ENCODE results near the gene ARHGAP24. TPM values are rescaled to one million over a fixed set of nuclear protein-coding genes. Genes with fewer than 3 reads are reported as not detected.

Gene ARHGAP24
- total and polyA plus RNA-seq, 2 experiments from 2014 or later, result 0.21 to 0.36 TPM

GRCh38 chr4:85854546-85854945 is 379.6 kb downstream of the ARHGAP24 start:
- Histone ChIP-seq H2AFZ (no peak overlapping the region), H3K27ac (ENCODE audit: low read depth) (no peak overlapping the region), H3F3A (replicated peaks; ENCODE audit: low read depth) (no peaks in the 10 kb centered on the region), H3K79me2 (replicated peaks; ENCODE audit: insufficient read depth) (no peaks in the 10 kb centered on the region), H3K4me3 (no peak overlapping the region), H3K4me2 (no peak overlapping the region), H3K9me2 (ENCODE audit: insufficient read depth) (no peaks in the 10 kb centered on the region), H3K4me1 (ENCODE audit: insufficient read depth) (no peaks in the 10 kb centered on the region), H3K36me3 (ENCODE audit: insufficient read depth) (no peaks in the 10 kb centered on the region), H3K27me3 (ENCODE audit: insufficient read depth) (no peaks in the 10 kb centered on the region), H4K20me1 (replicated peaks; ENCODE audit: insufficient read depth) (no peaks in the 10 kb centered on the region)
- ATAC-seq, result no peak
- Mint-ChIP-seq H3K27me3 (ENCODE audit: insufficient read depth, low read depth, poor library complexity) (peaks cover 2% of the 10 kb centered on the region), H3K4me1 (peaks cover 7% of the 10 kb centered on the region; the same call in 2 of the 3 replicates), H3K36me3 (ENCODE audit: low read depth) (no peaks in the 10 kb centered on the region), H3K27ac (no peak overlapping the region), H3K4me3 (no peak overlapping the region), H3K9me3 (peaks cover 4% of the 10 kb centered on the region; the same call in 2 of the 3 replicates)
- TF ChIP-seq CTCF (conservative IDR thresholded peaks at IDR 0.05; ENCODE audit: low read depth in 2 of 2) (no peak), NANOG (IDR thresholded peaks at IDR 0.05; ENCODE audit: borderline replicate concordance) (no peak), ZNF331 (CRISPR knock-in tag; IDR thresholded peaks at IDR 0.05; ENCODE audit: low read depth) (no peak), POLR2AphosphoS5 (IDR thresholded peaks at IDR 0.05; ENCODE audit: low read depth) (no peak), REST (IDR thresholded peaks at IDR 0.05; ENCODE audit: unreplicated experiment) (no peak), ZNF114 (CRISPR knock-in tag; IDR thresholded peaks at IDR 0.05) (no peak), EZH2phosphoT487 (IDR thresholded peaks at IDR 0.05; ENCODE audit: unreplicated experiment) (no peak), ZNF462 (CRISPR knock-in tag; IDR thresholded peaks at IDR 0.05) (no peak), STAT1 (IDR thresholded peaks at IDR 0.05; ENCODE audit: unreplicated experiment) (no peak), EZH2 (IDR thresholded peaks at IDR 0.05; ENCODE audit: low read depth, unreplicated experiment) (no peak), ETS1 (IDR thresholded peaks at IDR 0.05) (no peak)
- no peak for DNase-seq (ENCODE audit: low spot score)
